ENCODE data around the gene ERC2.

Gene ERC2

DNA sequence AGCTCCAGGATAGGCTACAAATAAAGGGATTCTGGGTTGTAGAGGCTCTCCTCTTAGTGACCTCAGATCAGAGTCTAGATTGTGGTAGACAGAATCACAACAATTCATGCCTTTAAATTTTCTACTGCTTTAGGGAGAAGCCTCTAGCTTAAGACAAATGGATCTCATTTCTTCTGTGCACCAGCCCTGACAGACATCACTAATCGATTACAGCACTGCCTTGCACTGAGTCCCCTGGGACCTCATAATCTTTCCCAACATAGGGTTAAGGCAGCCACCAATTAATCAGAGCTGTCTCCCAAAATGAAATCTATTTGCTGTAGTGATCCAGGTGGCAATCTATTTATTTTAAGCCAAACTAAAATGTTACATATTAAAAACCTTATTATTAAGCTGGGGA is 544.6 kb downstream of the ERC2 start:
- no peak for DNase-seq (ENCODE audit: low read depth)

DNA sequence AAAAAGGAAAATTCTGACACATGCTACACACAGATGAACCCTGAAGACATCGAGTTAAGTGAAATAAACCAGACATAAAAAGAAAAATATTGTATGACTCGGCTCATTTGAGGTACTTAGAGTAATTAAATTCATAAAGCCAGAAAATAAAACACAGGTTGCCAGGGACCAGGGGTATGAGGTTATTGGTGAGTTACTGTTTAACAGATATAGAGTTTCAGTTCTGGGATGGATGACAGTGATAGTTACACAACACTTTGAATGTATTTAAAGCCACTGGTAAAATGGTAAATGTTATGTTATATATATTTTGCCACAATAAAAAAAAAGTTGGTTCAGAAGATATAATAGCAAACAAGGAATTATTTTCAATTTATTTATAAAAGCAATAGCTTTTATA is 545.1 kb downstream of the ERC2 start:
- no peak for DNase-seq (ENCODE audit: low read depth)

DNA sequence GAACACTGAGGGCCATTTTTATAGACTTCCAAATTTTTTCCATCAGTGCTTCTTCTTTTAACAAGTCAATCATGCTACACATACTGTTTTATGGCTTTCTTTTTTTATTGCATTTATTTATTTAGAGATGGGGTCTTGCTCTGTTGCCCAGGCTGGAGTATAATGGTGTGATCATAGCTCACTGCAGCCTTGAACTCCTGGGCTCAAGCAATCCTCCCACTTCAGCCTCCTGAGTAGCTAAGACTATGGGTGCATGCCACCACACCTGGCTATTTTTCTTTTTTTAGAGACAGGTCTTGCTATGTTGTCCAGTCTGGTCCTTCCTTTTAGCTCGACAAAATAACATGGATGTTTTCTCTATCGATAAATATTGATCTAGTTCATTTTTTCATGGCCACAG is 555.4 kb downstream of the ERC2 start:
- no peak for DNase-seq (ENCODE audit: low read depth)

DNA sequence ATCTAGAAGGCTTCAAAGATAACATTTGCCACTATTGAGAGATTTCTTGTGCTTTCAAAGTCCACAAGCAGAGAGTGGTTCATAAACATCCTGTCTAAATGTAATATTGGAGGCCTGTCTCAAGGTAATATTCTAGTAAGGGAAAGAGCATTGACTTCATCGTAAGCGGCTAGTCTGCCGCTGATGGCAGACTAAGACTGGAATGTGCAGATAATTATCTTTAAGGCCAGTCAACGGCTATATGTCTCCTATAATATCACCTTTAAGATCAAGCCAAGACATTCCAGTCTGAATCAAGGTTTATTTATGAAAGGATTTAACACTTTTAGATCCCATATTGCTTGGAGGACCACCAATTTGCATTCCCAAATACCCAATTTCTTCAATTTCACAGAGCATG is 557.0 kb downstream of the ERC2 start:
- DNase-seq (ENCODE audit: low read depth), result no peak

DNA sequence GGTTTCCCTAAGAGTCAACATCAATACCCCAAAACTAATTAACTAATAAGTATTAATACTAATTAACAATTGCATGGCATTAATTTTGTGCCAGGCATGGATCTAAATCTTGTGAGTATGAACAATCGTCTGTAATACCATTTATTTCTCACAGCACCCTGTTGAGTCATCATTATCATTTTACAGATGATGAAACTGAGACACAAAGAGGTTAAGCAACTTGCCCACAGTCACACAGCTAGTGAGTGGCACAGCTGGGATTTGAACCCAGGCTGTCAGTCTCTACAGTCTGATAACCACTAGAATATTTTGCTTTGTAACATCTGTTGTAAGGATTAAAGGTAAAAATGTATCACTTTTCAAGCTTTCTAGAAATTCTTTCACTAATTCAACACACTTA is 557.7 kb downstream of the ERC2 start:
- DNase-seq (ENCODE audit: low read depth), result no peak

DNA sequence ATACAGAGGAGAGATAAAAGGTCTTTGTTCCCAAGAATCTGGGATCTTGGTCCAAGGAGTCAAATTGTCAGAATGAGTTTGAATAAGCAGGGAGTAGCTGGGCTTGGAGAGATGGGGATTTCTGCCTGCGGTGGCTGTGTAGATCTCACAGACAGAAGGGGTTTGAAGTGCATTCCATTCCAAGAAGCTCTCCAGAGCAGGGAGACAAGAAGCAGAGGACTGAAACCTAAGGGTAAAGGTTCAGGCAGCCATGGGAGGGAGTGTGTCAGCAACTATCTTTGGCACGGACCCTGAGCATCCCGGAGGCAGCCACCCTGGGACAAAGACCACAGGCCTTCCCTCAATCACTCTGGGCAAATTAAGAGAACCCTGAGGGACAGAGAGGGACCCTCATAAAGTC is 558.9 kb downstream of the ERC2 start:
- DNase-seq (ENCODE audit: low read depth), result no peak

DNA sequence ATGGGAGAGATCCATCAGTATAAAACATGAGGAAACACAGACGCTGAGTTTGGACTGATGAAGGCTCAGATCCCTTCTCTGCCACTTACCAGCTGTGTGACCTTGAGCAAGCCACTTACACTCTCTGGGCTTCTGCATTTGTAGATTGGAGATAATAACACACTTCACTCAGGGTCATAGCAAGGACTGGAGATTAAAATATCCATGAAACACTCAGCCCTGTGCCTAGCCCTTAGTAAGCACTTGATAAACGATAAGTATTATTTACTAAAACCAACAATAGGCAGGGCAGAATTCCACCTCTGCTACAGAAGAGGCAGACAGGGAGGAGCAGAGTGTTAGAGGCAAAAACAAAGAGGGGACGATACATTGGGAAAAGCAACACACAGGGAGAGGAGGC is 560.7 kb downstream of the ERC2 start:
- DNase-seq (ENCODE audit: low read depth), result no peak

DNA sequence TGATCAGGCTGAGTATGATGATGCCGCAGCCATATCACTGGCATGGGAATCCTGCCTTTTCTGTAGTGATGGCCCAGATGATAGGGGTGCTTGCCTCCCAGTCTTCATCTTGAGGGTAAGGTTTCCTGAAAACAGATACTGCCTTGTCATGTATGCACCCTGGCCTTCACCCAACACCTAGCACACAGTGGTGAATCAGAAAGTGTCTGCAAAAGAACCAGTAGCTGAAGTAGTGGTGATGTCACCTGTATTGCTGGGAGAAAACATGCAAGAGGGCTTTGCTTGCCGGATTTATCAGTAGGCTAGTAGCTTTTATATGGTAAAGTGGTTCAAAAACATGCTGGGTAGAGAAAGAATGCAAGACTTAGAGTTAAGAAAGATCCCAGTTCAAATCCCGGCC is 561.4 kb downstream of the ERC2 start:
- DNase-seq (ENCODE audit: low read depth), result no peak

DNA sequence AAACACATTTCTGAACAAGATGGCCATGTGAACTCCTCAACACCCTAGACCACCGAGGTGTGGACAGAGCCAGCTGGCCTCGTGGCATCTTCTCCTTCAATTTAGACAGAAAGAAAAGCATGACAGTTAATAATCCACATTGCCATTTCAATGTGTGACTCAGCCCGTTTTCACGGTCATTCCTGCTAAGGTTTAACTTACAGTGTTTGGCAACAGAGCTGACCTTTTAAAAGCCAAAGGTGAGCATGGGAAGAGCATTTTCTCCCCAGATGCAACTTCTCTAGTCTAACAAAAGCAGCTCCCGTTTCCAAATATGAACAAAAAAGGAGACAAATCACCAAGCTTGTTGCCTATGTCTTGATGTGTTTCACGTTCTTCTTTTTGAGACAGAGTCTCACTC is 563.6 kb downstream of the ERC2 start:
- no peak for DNase-seq (ENCODE audit: low read depth)

DNA sequence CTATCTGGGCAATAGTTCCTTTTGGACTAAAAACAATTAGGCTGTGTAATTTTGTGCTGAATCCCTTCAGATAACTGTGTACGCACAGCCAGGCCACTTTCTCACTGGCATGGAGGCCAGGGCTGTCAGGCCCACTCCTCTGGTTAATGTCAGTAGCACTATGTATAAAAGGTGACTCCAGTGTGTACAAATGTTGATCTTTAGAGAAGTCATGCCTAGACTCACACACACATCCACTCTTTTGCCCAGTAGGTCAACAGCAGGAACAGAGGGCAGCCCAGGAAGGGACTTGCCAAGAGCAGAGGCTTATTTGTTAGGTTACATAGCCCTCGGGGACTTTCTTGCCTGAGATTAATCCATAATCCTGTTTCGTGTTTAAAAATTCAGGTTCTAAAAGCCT is 564.6 kb downstream of the ERC2 start:
- no peak for DNase-seq (ENCODE audit: low read depth)

DNA sequence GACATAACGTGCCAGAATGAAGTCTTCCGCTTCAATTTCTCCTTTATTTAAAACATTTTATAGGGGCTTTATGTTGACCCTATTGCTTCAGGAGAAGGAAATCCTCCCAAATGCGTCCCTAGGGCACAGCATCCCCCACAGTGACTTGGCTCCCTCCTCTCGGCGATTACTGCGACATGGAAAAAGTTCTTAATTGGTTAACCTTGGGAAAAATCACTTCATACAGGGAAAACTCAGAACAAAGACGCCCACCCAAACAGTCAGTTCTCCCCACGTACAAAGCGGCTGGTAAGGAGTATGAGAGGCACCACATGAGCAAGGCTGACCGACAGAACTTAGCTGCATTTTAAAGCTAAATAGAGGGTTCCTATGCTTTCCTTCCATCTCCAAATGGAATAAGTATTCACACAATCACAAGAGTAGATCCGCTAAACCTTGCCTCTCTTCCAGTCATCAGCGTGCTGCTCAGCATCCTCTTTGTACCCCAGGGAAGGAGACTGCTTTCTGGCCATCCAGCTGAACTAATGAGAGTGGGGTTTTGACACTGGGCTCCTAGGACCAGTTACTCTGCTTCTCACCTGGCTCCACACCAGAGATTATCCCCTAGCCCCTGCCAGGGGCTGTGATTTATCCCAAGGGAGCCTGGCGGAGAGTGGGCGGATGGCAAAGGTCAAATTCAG is 565.9 kb downstream of the ERC2 start:
- DNase-seq (ENCODE audit: low read depth), result no peak

DNA sequence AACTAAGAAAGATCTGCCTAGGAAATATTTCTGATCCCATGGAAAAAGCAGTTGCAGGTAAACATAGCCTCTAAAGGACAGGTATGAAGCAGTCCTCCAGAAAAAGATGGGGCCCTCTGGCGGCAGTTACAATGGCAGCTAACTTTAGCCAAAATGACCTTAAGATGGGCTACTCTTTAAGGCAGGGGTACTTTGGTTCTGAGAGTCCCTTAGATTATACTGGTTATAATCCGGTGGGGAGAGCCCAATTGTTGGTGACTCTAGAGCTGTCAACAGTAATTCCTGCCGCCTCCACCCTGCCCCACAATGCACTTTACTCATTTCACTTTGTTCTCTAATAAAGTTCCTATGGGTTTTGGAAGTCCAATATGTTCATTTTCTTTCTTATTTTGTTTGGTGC is 568.4 kb downstream of the ERC2 start:
- DNase-seq (ENCODE audit: low read depth), result no peak

DNA sequence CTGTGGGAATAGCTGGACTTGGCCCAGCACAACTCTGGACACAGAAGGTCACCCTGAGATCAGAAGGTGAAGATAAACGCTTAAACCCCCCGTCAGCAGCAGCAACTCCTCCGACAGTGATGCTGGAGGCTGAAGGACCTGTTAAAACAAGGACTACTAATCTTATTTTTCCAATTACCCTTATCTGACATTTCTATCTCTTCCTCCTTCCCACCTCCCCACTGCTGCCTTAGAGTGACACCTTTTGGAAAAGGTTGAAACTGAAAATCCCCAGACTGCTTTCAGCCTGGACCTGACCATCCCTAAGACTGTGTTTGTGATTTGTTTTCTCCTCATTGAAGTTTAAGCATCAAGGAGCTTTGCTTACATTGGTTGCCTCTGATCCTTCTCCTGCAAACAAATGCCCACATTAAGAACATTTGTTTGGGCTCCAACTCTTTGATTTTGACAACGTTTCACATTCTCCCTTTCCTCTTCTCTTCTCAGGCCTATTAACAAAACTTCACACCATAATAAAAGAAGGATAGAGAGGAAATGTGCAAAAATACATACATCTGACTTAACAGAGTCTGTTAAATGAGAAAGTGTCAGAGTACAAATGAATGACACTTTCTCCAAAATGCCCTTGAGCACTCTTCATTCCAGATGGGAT is 570.6 kb downstream of the ERC2 start:
- DNase-seq (ENCODE audit: low read depth), result no peak

DNA sequence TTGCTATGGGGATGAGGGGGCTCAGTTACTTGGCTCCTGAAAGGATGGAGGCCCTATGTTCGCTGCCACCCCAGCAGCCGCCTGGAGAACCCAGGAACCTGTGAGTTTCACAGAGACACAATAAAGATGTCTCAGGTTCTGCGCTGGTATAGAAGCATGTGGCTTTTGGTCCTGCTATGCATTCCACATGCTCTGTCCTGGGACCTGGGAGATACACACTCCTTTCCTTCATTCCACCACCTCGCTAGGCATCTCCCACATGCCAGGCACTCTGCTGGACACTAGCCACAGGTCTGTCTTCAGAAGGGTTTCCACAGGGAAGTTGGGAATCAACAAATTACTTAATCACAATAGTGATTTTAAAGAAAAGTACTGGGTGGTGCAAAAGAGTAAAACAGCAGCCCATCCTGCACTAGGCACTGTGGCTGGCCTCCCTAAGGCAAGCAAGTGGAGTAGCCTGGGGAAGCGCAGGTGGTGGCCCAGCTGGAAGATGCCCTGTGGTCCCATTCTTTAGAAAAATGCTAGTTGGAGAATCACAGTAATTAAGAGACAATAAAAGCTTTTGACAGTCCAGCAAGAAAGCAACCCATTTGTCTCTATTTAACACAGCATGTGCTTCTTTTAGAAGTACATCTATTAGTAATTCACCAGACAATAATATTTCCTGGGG is 572.2 kb downstream of the ERC2 start:
- DNase-seq (ENCODE audit: low read depth), result no peak

DNA sequence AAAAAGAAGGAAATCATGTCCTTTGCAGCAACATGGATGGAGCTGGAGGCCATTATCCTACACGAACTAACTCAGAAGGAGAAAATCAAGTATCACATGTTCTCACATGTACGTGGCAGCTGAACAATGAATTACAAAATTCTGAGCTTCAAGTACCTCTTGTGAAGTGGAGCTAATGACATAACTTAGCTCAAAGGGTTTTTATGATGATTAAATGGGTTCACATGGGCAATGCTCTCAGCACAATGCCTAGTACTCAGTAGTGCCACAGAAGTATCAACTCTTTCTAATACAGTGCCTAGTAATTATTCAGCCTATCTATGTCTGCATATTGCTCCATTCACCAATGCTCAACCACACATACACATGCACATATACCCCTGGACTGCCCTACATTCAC is 573.7 kb downstream of the ERC2 start:
- no peak for DNase-seq (ENCODE audit: low read depth)

DNA sequence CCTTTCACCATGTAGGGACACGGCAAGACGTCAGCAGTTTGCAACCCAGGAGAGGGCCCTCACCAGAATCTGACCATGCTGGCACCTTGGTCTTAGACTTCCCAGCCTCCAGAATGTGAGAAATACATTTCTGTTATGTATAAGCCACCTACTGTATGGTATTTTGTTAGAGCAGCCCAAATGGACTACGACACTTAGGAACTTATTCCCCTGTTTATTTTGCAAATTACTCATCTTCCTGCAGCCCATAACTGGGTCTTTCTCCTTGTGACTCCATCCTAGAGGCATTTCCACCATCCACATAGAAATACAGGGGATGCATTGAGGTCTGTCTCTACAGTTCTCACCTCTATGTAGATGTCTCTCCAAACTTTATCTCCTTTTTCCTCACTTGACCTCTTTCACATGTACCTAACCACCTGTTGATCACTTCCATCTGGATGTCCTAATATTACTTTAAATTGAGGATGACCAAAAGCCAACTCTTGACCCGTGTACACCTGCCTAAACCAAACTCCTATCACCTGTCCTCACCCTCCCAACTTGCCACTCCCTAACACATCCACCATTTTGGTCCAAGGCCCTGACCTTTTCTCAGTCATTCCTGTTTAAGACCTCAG is 575.1 kb downstream of the ERC2 start:
- DNase-seq (ENCODE audit: low read depth), result no peak

DNA sequence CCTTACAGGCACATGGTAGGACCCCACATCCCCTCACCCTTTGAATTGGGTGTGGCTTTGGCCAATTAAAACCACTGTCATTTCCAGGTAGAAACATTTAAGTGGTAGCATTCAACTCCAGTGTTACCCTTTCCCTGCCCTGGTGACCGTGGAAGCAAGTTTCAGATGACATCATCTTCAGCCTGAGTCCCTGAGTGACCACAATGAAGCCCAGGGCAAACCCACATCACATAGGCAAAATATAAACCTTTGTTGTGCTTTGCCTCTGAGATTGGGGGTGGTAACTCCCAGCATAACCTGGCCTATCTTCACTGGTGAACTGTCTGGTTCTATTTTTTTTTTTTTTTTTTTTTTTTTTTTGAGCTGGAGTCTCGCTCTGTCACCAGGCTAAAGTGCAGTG is 577.2 kb downstream of the ERC2 start:
- no peak for DNase-seq (ENCODE audit: low read depth)

DNA sequence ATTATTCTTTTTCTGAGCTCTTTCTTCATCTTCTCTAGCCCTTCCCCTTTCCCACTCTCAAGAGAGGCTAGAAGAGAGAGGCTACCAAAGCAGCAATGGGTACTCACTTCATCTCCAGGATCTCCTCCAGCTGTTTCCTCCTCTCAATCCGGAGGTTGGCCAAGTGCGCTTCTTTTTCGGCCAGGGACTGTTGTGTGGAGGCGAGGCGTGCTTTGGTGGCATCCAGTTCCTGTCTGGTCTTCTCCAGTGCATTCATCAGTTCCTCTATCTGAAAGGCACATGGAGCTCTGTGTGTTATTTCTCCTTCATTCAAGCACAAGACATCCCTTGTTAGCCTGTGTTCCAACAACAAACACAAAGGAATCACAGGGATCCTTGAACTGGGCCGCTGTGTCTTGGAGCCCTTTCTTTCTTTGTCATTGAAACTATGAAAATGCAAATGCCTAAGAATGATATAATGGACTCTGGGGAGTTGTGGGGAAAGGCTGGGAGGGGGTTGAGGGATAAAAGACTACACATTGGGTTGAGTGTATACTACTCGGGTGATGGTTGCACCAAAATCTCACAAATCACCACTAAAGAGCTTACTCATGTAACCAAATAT is 579.9 kb downstream of the ERC2 start:
- no peak for DNase-seq (ENCODE audit: low read depth)

DNA sequence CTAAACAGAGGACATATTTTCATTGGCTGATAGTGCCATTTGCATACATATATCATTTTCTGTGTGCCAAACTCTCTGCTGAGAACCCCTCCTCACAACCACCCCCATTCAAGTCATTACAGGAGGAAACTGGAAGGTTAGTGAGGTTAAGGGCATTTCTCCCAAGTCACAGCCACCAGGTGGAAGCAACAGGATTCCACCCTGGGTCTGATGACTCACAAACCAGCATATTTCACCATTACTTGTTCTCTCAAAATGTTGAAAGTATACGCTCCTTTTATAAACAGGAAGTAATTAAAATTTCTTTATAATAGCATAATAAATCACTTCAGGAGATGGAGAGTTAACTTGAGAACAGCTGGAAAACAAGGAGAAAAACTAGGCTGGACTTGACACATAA is 582.5 kb downstream of the ERC2 start:
- DNase-seq (ENCODE audit: low read depth), result no peak

DNA sequence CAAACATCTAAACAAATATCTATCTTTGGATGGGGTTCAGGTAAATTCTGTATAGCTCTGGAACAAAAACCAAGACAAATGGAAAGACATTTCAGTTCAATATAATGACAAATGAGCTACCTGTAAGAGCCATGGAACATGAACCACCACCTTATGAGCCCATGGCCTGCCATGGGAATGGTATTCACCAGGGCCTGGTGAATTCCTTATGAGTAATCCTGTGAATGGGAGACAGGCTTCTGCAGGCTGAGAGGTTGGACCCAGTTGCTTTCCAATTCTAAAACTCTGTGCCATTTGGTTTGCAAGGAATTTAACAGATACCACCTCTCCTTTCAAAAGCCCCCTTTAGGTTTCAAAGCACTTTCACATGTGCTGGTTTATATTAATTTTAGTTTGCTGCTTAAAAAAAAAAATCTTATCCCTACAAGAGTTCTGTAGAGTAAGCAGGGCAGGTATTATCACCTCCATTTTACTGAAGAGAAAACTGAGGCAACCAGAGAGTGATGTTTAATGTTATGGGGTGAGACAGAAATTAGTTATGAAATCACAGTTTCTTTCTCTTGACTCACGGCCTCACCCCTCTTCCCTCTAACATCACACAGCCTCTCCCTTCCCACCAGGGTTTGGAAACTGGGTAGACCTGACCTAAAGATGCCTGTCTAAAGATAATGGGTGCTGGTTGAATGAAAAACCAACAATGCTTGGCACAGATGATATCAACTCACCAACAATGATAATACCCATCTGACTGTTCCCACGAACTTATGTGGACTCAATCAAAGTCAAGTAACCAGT is 583.6 kb downstream of the ERC2 start:
- DNase-seq (ENCODE audit: low read depth), result no peak

DNA sequence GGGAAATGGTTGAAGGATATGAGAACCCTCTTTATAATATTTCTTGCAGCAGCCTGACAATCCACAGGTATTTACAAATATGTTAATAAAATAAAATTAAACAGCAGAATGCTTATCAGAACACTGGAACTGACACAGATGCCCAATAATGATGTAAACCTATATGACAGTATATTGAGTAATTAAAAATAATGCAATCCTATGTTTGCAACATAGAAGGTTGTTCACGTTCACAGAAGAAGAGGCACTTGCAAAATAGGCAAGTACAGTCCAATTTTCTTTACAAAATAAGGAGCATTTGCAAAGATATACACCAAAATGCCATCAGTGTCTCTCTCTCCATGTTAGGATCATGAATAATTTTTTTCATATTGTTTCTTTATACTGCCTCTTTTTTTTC is 584.2 kb downstream of the ERC2 start:
- DNase-seq (ENCODE audit: low read depth), result no peak

DNA sequence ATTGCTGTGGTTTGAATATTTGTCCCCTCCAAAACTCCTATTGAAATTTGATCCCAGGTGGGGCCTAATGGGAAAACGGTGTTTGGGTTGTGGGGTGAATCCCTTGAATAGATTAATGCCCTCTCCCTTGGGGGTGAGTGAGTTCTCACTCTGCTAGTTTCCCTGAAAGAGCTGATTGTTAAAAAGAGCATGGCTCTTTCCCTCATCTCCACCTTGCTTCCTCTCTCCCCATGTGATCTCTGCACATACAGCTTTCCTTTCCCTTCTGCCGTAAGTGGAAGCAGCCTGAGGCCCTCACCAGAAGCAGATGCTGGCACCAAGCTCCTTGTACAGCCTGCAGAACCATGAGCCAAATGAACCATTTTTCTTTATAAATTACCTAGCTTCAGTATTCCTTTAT is 586.3 kb downstream of the ERC2 start:
- no peak for DNase-seq (ENCODE audit: low read depth)

Data from GM04503 (cell line).